ENCODE measurements around the gene PDGFRA. TPM values are rescaled to one million over a fixed set of nuclear protein-coding genes. Genes with fewer than 3 reads are reported as not detected.

The PDGFRA gene
- total RNA-seq, 1 donor from 2014 or later, result 100 TPM

- Mint-ChIP-seq H3K9me3 (peaks cover 21% of the 10 kb centered on the region), H3K27me3 (ENCODE audit: low read depth) (no peaks in the 10 kb centered on the region), H3K4me3 (no peak overlapping the region), H3K4me1 (no peaks in the 10 kb centered on the region), H3K36me3 (peaks cover 7% of the 10 kb centered on the region), H3K27ac (no peak overlapping the region)
- no peak for DNase-seq (ENCODE audit: low spot score in 2 of 2, unreplicated experiment in 2 of 2)
- no peak for TF ChIP-seq CTCF (IDR thresholded peaks at IDR 0.05; ENCODE audit: unreplicated experiment)
Measured at GRCh38 chr4:54296548-54297203, 67.6 kb downstream of the PDGFRA start.

GRCh38 chr4:54308110-54308509 lies 79.0 kb downstream of the PDGFRA start:
- Mint-ChIP-seq H3K27ac (no peak overlapping the region), H3K9me3 (peaks cover 27% of the 10 kb centered on the region), H3K36me3 (no peaks in the 10 kb centered on the region), H3K4me3 (no peak overlapping the region), H3K4me1 (no peaks in the 10 kb centered on the region), H3K27me3 (ENCODE audit: low read depth) (peaks cover 15% of the 10 kb centered on the region)
- DNase-seq (ENCODE audit: low spot score in 2 of 2, unreplicated experiment in 2 of 2), result no peak
- no peak for TF ChIP-seq CTCF (IDR thresholded peaks at IDR 0.05; ENCODE audit: unreplicated experiment)

- Mint-ChIP-seq H3K9me3 (no peaks in the 10 kb centered on the region), H3K4me3 (no peak overlapping the region), H3K4me1 (no peaks in the 10 kb centered on the region), H3K27ac (no peak overlapping the region), H3K27me3 (ENCODE audit: low read depth) (peaks cover 5% of the 10 kb centered on the region), H3K36me3 (no peaks in the 10 kb centered on the region)
- DNase-seq (ENCODE audit: low spot score in 2 of 2, unreplicated experiment in 2 of 2), result no peak
- no peak for TF ChIP-seq CTCF (IDR thresholded peaks at IDR 0.05; ENCODE audit: unreplicated experiment)
Measured at GRCh38 chr4:54315561-54316538, 86.8 kb downstream of the PDGFRA start.

DNA sequence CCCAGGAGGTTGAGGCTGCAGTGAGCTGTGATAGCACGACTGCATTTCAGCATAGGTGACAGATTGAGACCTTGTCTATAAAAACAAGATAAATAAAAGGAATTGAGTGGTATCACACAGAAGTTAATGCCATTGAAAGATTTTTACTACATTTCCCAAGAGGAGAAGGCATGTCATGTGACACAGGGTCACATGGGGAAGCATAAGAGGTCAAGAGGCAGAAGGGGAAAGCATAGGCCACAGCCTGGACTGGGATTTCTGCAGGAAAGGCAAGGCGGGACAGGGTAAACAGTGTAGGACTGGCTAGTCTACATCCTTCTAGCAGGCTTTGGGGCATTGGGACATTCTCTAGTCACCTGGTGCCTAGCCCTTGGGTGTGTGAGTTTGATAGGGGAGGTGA lies 88.6 kb downstream of the PDGFRA start:
- no peak overlapping the region for H3K4me3 Mint-ChIP-seq
- H3K27ac Mint-ChIP-seq, result no peak overlapping the region
- H3K36me3 Mint-ChIP-seq, result no peaks in the 10 kb centered on the region
- no peak for DNase-seq (ENCODE audit: low spot score in 2 of 2, unreplicated experiment in 2 of 2)
- no peak for TF ChIP-seq CTCF (IDR thresholded peaks at IDR 0.05; ENCODE audit: unreplicated experiment)
- no peaks in the 10 kb centered on the region for H3K27me3 Mint-ChIP-seq (ENCODE audit: low read depth)
- no peaks in the 10 kb centered on the region for H3K9me3 Mint-ChIP-seq
- H3K4me1 Mint-ChIP-seq, result no peaks in the 10 kb centered on the region

- H3K36me3 Mint-ChIP-seq, result no peaks in the 10 kb centered on the region
- no peaks in the 10 kb centered on the region for H3K27me3 Mint-ChIP-seq (ENCODE audit: low read depth)
- peak; percentile 77 for TF ChIP-seq CTCF (IDR thresholded peaks at IDR 0.05; ENCODE audit: unreplicated experiment)
- no peak overlapping the region for H3K4me3 Mint-ChIP-seq
- no peak for DNase-seq (ENCODE audit: low spot score in 2 of 2, unreplicated experiment in 2 of 2)
- no peak overlapping the region for H3K27ac Mint-ChIP-seq
- no peaks in the 10 kb centered on the region for H3K4me1 Mint-ChIP-seq
- H3K9me3 Mint-ChIP-seq, result no peaks in the 10 kb centered on the region
Measured at GRCh38 chr4:54318904-54319303, 89.8 kb downstream of the PDGFRA start.

Measured in mesothelial cell of epicardium (in vitro differentiated cells).